MM.1S (cell line): ENCODE results near the gene WSCD1.

ENCODE experiments used
- DNase-seq: peaks from one replicate; pipeline ENCODE4 v3.0.0-alpha.2; 2015
- H2AFZ ChIP-seq: fragments of 300-600 bp; sonication (generic); 2 replicates; pipeline ENCODE4 v1.6.0; 2016; ENCODE audit warnings: antibody characterized with exemption, low read length
- H3F3A ChIP-seq: fragments of 300-600 bp; sonication (generic); 2 replicates; pipeline ENCODE4 v1.6.1; 2016; ENCODE audit warnings: mild to moderate bottlenecking, antibody characterized with exemption, low read length, moderate library complexity, mixed read lengths; ENCODE audit not compliant: insufficient read depth
- H3K27ac ChIP-seq: fragments of 300-600 bp; sonication (generic); 2 replicates; pipeline ENCODE4 v1.5.1; 2016; ENCODE audit warnings: mild to moderate bottlenecking, low read length
- H3K27me3 ChIP-seq: fragments of 300-600 bp; sonication (generic); replicated peaks from 2 replicates; pipeline ENCODE4 v1.6.0; 2016; ENCODE audit warnings: low read length; ENCODE audit not compliant: insufficient read depth
- H3K36me3 ChIP-seq: fragments of 300-600 bp; sonication (generic); replicated peaks from 2 replicates; pipeline ENCODE4 v1.6.1; 2016; ENCODE audit warnings: mild to moderate bottlenecking, low read length, mixed read lengths; ENCODE audit not compliant: insufficient read depth
- H3K4me1 ChIP-seq: fragments of 300-600 bp; sonication (generic); 2 replicates; pipeline ENCODE4 v1.6.1; 2016; ENCODE audit warnings: low read length, mixed read lengths
- H3K4me2 ChIP-seq: fragments of 300-600 bp; sonication (generic); 2 replicates; pipeline ENCODE4 v1.6.0; 2016; ENCODE audit warnings: low read depth, low read length
- H3K4me3 ChIP-seq: fragments of 300-600 bp; sonication (generic); 2 replicates; pipeline ENCODE4 v1.5.1; 2016; ENCODE audit warnings: low read length, mixed read lengths
- H3K79me2 ChIP-seq: fragments of 300-600 bp; sonication (generic); 2 replicates; pipeline ENCODE4 v1.6.1; 2016; ENCODE audit warnings: mixed run types, low read length, mixed read lengths
- H3K9ac ChIP-seq: fragments of 300-600 bp; sonication (generic); 2 replicates; pipeline ENCODE4 v1.6.1; 2016; ENCODE audit warnings: low read length, mixed read lengths
- H3K9me2 ChIP-seq: fragments of 300-600 bp; sonication (generic); replicated peaks from 2 replicates; pipeline ENCODE4 v1.6.1; 2016; ENCODE audit warnings: mild to moderate bottlenecking, low read length, mixed read lengths; ENCODE audit not compliant: insufficient read depth
- H3K9me3 ChIP-seq: fragments of 300-600 bp; sonication (generic); replicated peaks from 2 replicates; pipeline ENCODE4 v1.6.1; 2016; ENCODE audit warnings: mild to moderate bottlenecking, low read length, mixed read lengths; ENCODE audit not compliant: insufficient read depth
- H4K20me1 ChIP-seq: fragments of 300-600 bp; sonication (generic); 2 replicates; pipeline ENCODE4 v1.6.1; 2016; ENCODE audit warnings: mild to moderate bottlenecking, low read length, moderate library complexity, mixed read lengths; ENCODE audit not compliant: insufficient read depth
- CTCF ChIP-seq: fragments of 300-600 bp; sonication (generic); IDR thresholded peaks from 2 replicates; pipeline ENCODE4 v1.5.1; 2016; ENCODE audit warnings: antibody characterized with exemption, low read length, mixed read lengths
- EZH2 ChIP-seq: fragments of 300-600 bp; sonication (generic); optimal IDR thresholded peaks from 2 replicates; pipeline ENCODE3; 2017; ENCODE audit warnings: low read depth, mild to moderate bottlenecking, antibody characterized with exemption, low read length, mixed read lengths
- EZH2phosphoT487 ChIP-seq: fragments of 300-600 bp; sonication (generic); IDR thresholded peaks from 2 replicates; pipeline ENCODE4 v1.6.1; 2018; ENCODE audit warnings: antibody characterized with exemption, low read length

WSCD1 gene

GRCh38 chr17:6070913-6071511 is 833 bp downstream of the WSCD1 start:
- no peaks in the 10 kb centered on the region for H3K36me3 ChIP-seq
- H3K79me2 ChIP-seq: peaks cover 53% of the 10 kb centered on the region
- peaks cover 14% of the 10 kb centered on the region for H3K4me1 ChIP-seq
- H3K4me2 ChIP-seq: peak overlapping the region; percentile 81
- H3K27ac ChIP-seq: no peak overlapping the region
- no peak for TF ChIP-seq EZH2phosphoT487
- TF ChIP-seq CTCF: no peak; the same call in 1 of the 2 replicates
- no peak for TF ChIP-seq EZH2
- H3K9me2 ChIP-seq: no peaks in the 10 kb centered on the region
- no peaks in the 10 kb centered on the region for H4K20me1 ChIP-seq
- H3K9ac ChIP-seq: peak overlapping the region; percentile 65
- peaks cover 15% of the 10 kb centered on the region; the same call in 1 of the 2 replicates for H3F3A ChIP-seq
- H3K4me3 ChIP-seq: peak overlapping the region; percentile 80
- 0 out of 2 replicates have a peak overlapping the region, but pooled peaks have one; percentile 32 for H2AFZ ChIP-seq
- H3K27me3 ChIP-seq: no peaks in the 10 kb centered on the region
- peak; percentile 75 for DNase-seq
- H3K9me3 ChIP-seq: no peaks in the 10 kb centered on the region

DNA sequence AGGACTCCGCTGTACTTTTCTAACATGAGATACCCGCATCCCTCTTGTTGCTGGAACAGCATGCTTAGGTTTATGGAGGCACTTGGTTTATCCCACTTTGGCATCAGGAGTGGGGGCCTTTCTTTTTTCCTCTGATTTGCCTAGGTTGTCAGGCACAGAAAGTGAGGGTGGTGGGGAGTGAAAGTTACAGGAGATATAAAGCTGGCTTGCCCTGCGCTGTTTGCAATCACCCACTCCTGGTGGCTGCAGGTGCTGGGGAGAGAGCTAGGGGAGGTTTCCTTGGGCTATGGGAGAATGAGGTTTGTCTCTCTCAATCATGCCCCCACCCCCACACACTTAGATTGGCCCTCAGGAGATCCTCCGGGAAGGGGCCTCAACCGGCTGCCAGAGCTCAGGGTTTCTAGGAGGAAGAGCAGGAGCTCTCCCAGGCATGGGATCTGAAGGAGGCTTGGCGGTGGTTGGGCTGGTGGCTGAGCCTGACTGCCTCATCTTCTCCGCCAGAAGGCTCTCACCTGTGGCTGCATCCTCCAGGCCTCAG is 1.4 kb downstream of the WSCD1 start:
- H3K4me3 ChIP-seq: peak overlapping the region; percentile 80
- H3K4me2 ChIP-seq: peak overlapping the region; percentile 81
- TF ChIP-seq EZH2phosphoT487 (no peak), EZH2 (no peak), CTCF (no peak)
- H3K27me3 ChIP-seq: no peaks in the 10 kb centered on the region
- H3K79me2 ChIP-seq: peaks cover 58% of the 10 kb centered on the region
- no peaks in the 10 kb centered on the region for H4K20me1 ChIP-seq
- H3K36me3 ChIP-seq: no peaks in the 10 kb centered on the region
- H3K9ac ChIP-seq: peak overlapping the region; percentile 65; the same call in 1 of the 2 replicates
- no peaks in the 10 kb centered on the region for H3K9me2 ChIP-seq
- H2AFZ ChIP-seq: no peak overlapping the region
- H3K27ac ChIP-seq: no peak overlapping the region
- no peak for DNase-seq
- peaks cover 15% of the 10 kb centered on the region; the same call in 1 of the 2 replicates for H3F3A ChIP-seq
- no peaks in the 10 kb centered on the region for H3K9me3 ChIP-seq
- peaks cover 14% of the 10 kb centered on the region for H3K4me1 ChIP-seq

DNA sequence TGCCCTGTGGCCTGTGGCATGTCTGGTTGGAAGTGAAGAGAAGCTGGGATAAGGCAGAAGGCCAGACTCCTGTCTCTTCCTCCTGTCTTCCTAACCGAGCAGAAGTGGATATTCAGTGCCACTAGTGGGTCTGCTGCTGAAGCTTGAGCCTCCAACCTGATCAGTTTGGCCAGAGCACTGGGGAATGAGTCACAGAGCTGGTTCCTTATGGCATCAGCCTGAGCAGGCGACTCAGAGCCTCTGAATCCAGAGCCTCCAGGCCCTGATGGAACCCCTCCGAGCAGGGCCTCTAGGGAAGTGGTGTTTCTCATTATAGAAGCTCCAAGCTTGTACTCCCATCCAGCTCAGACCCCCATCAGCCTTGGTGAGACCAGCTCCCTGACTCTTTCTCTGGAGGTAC is 2.0 kb downstream of the WSCD1 start:
- Histone ChIP-seq H3K27me3 (no peaks in the 10 kb centered on the region), H3F3A (peaks cover 15% of the 10 kb centered on the region; the same call in 1 of the 2 replicates), H3K4me1 (peaks cover 14% of the 10 kb centered on the region), H3K9me2 (no peaks in the 10 kb centered on the region), H3K4me3 (no peak overlapping the region), H3K27ac (no peak overlapping the region), H4K20me1 (no peaks in the 10 kb centered on the region), H3K4me2 (no peak overlapping the region), H3K9me3 (no peaks in the 10 kb centered on the region), H3K79me2 (peaks cover 61% of the 10 kb centered on the region), H2AFZ (no peak overlapping the region), H3K9ac (no peak overlapping the region), H3K36me3 (no peaks in the 10 kb centered on the region)
- TF ChIP-seq EZH2 (no peak), EZH2phosphoT487 (no peak), CTCF (no peak)
- DNase-seq: no peak
